K562 (cell line): Measurements from ENCODE around the gene BEST3. TPM values are rescaled to one million over a fixed set of nuclear protein-coding genes. Genes with fewer than 3 reads are reported as not detected.
A peak's percentile ranks its signal among the peaks of the same experiment; 100 is the strongest.

ENCODE experiments used
- ATAC-seq: fragments of 200-7000 bp; cut with Tn5 transposase; 3 replicates; pipeline ENCODE4 v1.9.1; 2020; ENCODE audit warnings: moderate library complexity
- BruUV-seq: library from RNA; stranded (reverse); fragments of 400-500 nt; replicated peaks from 2 replicates; lab custom pipeline; 2021; lab: Mats Ljungman, UMichigan
- CTCF ChIA-PET: fragments of 300-600 bp; formaldehyde crosslinking; extraction: SDS; loops from one replicate; lab custom pipeline; 2021; ENCODE audit warnings: low intra/inter-chr PET ratio; lab: Yijun Ruan, JAX
- POLR2A ChIA-PET: fragments of 300-600, 350-650 bp; sonication (Branson Sonifier 250); formaldehyde crosslinking; extraction: SDS; loops from one replicate; lab custom pipeline; 2021; ENCODE audit warnings: antibody characterized with exemption, inconsistent platforms; lab: Yijun Ruan, JAX
- DNase-seq, 4 experiments: peaks; one replicate each; pipeline versions ENCODE4 v3.0.0 to v3.0.0-alpha.2; 2011 to 2018; ENCODE audit warnings: low spot score in 3 of 4, mixed read lengths in 3 of 4; ENCODE audit errors: extremely low read depth in 1 of 4
- FAIRE-seq: peaks from 2 replicates; lab custom pipeline; 2011; peaks lifted over from hg19 to GRCh38; lab: Jason Lieb, UNC
- H2AFZ ChIP-seq: 2 replicates; pipeline ENCODE4 v1.6.0; 2011; ENCODE audit warnings: low read depth, low read length, control low read depth, inconsistent platforms
- H3K27ac ChIP-seq: fragments of 200-600 bp; 3 replicates; pipeline ENCODE4 v1.8.0; 2011; ENCODE audit warnings: low read depth, mild to moderate bottlenecking, control low read depth, inconsistent platforms, low read length, moderate library complexity, mixed read lengths; ENCODE audit errors: extremely low read depth
- H3K27me3 ChIP-seq, 2 experiments: fragments of 300-600 bp in 1 of 2; 2 replicates in 1 of 2; 3 replicates in 1 of 2; pipeline versions ENCODE4 v1.6.0 to v1.8.0; 2011; ENCODE audit warnings: inconsistent platforms in 2 of 2, low read length in 2 of 2, mild to moderate bottlenecking in 1 of 2, mixed read lengths in 1 of 2, moderate library complexity in 1 of 2; ENCODE audit not compliant: control insufficient read depth in 2 of 2, insufficient read depth in 2 of 2
- H3K36me3 ChIP-seq: fragments of 300-600 bp; 3 replicates; pipeline ENCODE4 v1.8.0; 2011; ENCODE audit warnings: mild to moderate bottlenecking, low read length, inconsistent platforms; ENCODE audit not compliant: control insufficient read depth, insufficient read depth
- H3K4me1 ChIP-seq, 2 experiments: fragments of 200-600 bp in 1 of 2; replicated peaks in 1 of 2; 2 replicates in 1 of 2; 3 replicates in 1 of 2; pipeline versions ENCODE4 v1.5.1 to v1.8.0; 2011; ENCODE audit warnings: inconsistent platforms in 2 of 2, low read length in 2 of 2, mild to moderate bottlenecking in 1 of 2, mixed read lengths in 1 of 2, moderate library complexity in 1 of 2; ENCODE audit not compliant: control insufficient read depth in 2 of 2, insufficient read depth in 2 of 2
- H3K4me2 ChIP-seq: 2 replicates; pipeline ENCODE4 v1.6.1; 2011; ENCODE audit warnings: low read length, control low read depth, inconsistent platforms, mixed read lengths; ENCODE audit not compliant: insufficient read depth
- H3K4me3 ChIP-seq: fragments of 200-600 bp; sonication (generic), shearing (Covaris generic); 2 replicates; pipeline ENCODE4 v1.5.1; 2016; ENCODE audit warnings: control low read depth, inconsistent platforms
- H3K79me2 ChIP-seq: fragments of 200-600 bp; 3 replicates; pipeline ENCODE4 v1.8.0; 2011; ENCODE audit warnings: low read length, inconsistent platforms; ENCODE audit not compliant: control insufficient read depth, insufficient read depth
- H3K9ac ChIP-seq, 2 experiments: 2 replicates each; pipeline versions ENCODE4 v1.6.0 to v1.6.1; 2011; ENCODE audit warnings: low read depth in 2 of 2, low read length in 2 of 2, control low read depth in 1 of 2, inconsistent platforms in 1 of 2, mild to moderate bottlenecking in 1 of 2, mixed read lengths in 1 of 2; ENCODE audit not compliant: insufficient read depth in 1 of 2
- H3K9me1 ChIP-seq: one replicate; pipeline ENCODE4 v1.6.0; 2011; ENCODE audit warnings: inconsistent platforms, mild to moderate bottlenecking, low read length, moderate library complexity; ENCODE audit not compliant: control insufficient read depth, insufficient read depth
- H3K9me3 ChIP-seq: replicated peaks from 2 replicates; pipeline ENCODE4 v1.5.1; 2011; ENCODE audit warnings: low read depth, low read length, inconsistent platforms; ENCODE audit not compliant: control insufficient read depth, insufficient read depth
- H4K20me1 ChIP-seq: replicated peaks from 2 replicates; pipeline ENCODE4 v1.6.1; 2011; ENCODE audit warnings: low read length, inconsistent platforms, mixed read lengths; ENCODE audit not compliant: control insufficient read depth, insufficient read depth
- BRCA1 ChIP-seq, 2 experiments: fragments of 450-650 bp in 1 of 2; sonication (generic) in 1 of 2; formaldehyde crosslinking in 1 of 2; IDR thresholded peaks; 2 replicates each; pipeline versions ENCODE4 v1.5.0 to v1.6.1; 2017 to 2020; ENCODE audit warnings: mild to moderate bottlenecking in 1 of 2, missing genetic modification reagents in 1 of 2
- C11orf30 ChIP-seq: fragments of 450-650 bp; IDR thresholded peaks from 2 replicates; pipeline ENCODE4 v1.6.1; 2016; ENCODE audit warnings: low read depth, mild to moderate bottlenecking
- EP400 ChIP-seq: fragments of 450-650 bp; IDR thresholded peaks from 2 replicates; pipeline ENCODE4 v1.6.1; 2017; ENCODE audit warnings: antibody characterized with exemption, mild to moderate bottlenecking, moderate library complexity
- FIP1L1 ChIP-seq: fragments of 200-400 bp; formaldehyde crosslinking; IDR thresholded peaks from 2 replicates; pipeline ENCODE4 v1.6.1; 2018; ENCODE audit warnings: mild to moderate bottlenecking, low read depth, low read length; ENCODE audit not compliant: poor library complexity, severe bottlenecking
- HNRNPK ChIP-seq: fragments of 200-400 bp; formaldehyde crosslinking; IDR thresholded peaks from one replicate; pipeline ENCODE4 v1.6.1; 2018; ENCODE audit warnings: mild to moderate bottlenecking, low read depth, low read length; ENCODE audit not compliant: poor library complexity, severe bottlenecking
- KHSRP ChIP-seq: fragments of 450-650 bp; IDR thresholded peaks from 2 replicates; pipeline ENCODE4 v1.6.1; 2017
- NBN ChIP-seq: fragments of 450-650 bp; IDR thresholded peaks from 2 replicates; pipeline ENCODE4 v1.6.1; 2016; ENCODE audit warnings: low read depth, mild to moderate bottlenecking
- NR1H2 ChIP-seq: sonication (generic); formaldehyde crosslinking; IDR thresholded peaks from 2 replicates; pipeline ENCODE4 v1.4.0; 2020; ENCODE audit warnings: mild to moderate bottlenecking, missing genetic modification reagents
- TAF9B ChIP-seq: fragments of 450-650 bp; IDR thresholded peaks from 2 replicates; pipeline ENCODE4 v1.6.1; 2018; ENCODE audit warnings: mild to moderate bottlenecking; ENCODE audit not compliant: partially characterized antibody
- WHSC1 ChIP-seq: IDR thresholded peaks from one replicate; pipeline ENCODE4 v1.6.1; 2012; ENCODE audit warnings: low read length, control low read depth, inconsistent platforms
- ZKSCAN1 ChIP-seq: fragments of 150-350 bp; IDR thresholded peaks from 2 replicates; pipeline ENCODE4 v1.6.1; 2016; ENCODE audit warnings: low read depth, low read length
- ZNF347 ChIP-seq: fragments of 450-650 bp; formaldehyde crosslinking; IDR thresholded peaks from 2 replicates; pipeline ENCODE4 v1.4.0; 2020; ENCODE audit warnings: low read depth, mild to moderate bottlenecking, moderate library complexity
- ZNF384 ChIP-seq: IDR thresholded peaks from 2 replicates; pipeline ENCODE4 v1.6.1; 2012; ENCODE audit warnings: low read depth, low read length, improper control_type of control experiment
- WGBS: fragments of 100-300 bp; shearing (Covaris generic); methylation state at CpG from one replicate; pipeline ENCODE4 v1.1.6; 2016; ENCODE audit warnings: low coverage, mixed read lengths; ENCODE audit not compliant: insufficient coverage; ENCODE audit errors: missing lambda C conversion rate; 5-methylcytosine and 5-hydroxymethylcytosine counted together
- in situ Hi-C: fragments of 300-500 bp; cut with MboI; formaldehyde crosslinking; loops from 4 replicates; pipeline ENCODE4 v1.15.0; 2018; ENCODE audit warnings: inconsistent platforms, mixed read lengths
- intact Hi-C: fragments of 100-400 bp; cut with micrococcal nuclease; formaldehyde crosslinking; loops from 2 replicates; pipeline ENCODE4 v1.14.2; 2022
- polyA plus RNA-seq, 8 experiments: library from polyadenylated mRNA; depleted of rRNA in 4 of 8; stranded (reverse) in 5 of 8; unstranded in 3 of 8; fragments of >200 nt; fragmentation: Nextera tagmentation in 2 of 8; fragmentation: Illumina TruSeq in 1 of 8; extraction: Ambion mirVana in 2 of 8; extraction: Trizol in 1 of 8; gene quantifications; 2 replicates each; pipeline versions ENCODE4 v1.2.1 to v1.2.3, GENCODE V29; 2011 to 2014; ENCODE audit warnings: inconsistent platforms in 1 of 8, missing spikeins in 1 of 8
- total RNA-seq, 7 experiments: library from RNA; depleted of rRNA in 6 of 7; stranded (reverse); fragments of >200 nt in 6 of 7; fragmentation: Illumina TruSeq in 2 of 7; extraction: Trizol in 2 of 7; gene quantifications; 2 replicates each; pipeline versions ENCODE4 v1.2.1 to v1.2.3, GENCODE V29; 2011 to 2021; ENCODE audit warnings: low replicate concordance in 1 of 7
- TF ChIP-seq, protein P1 (sequence below): fragments of 450-650 bp; conservative IDR thresholded peaks from 2 replicates; pipeline ENCODE4 v1.6.1; 2016; ENCODE audit warnings: missing genetic modification characterization, low read depth, mild to moderate bottlenecking, missing compliant biosample characterization, moderate library complexity
- TF ChIP-seq, protein P2 (sequence below): fragments of 450-650 bp; formaldehyde crosslinking; IDR thresholded peaks from 2 replicates; pipeline ENCODE4 v1.4.0; 2020; ENCODE audit warnings: mild to moderate bottlenecking, mixed read lengths

Gene BEST3
- total and polyA plus RNA-seq, 9 of the 15 experiments (the other 6 are each of a cell fraction or from before 2014, with no cell fraction given): 0.15 TPM; not detected in 8

DNA sequence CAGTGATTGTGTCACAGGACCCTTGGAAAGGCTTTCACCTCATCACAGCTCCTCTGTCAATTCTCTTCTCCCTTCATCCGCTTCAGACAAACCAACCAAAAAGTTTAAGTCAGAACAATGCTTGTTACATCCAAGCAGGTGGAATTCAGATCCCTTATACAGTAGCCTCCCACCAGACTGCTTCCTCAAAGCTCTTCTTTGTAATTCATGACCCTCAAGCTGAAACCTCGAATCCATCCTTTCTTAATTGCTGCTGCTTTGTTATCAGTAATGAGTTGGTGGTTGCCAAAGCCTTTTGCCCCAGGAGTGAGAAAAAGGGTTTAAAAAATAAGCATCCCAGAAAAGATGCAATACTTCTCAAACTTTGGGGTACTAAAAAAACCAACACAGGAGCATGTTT lies 9.5 kb downstream of the BEST3 start (continued):
- TF ChIP-seq, protein P1, sequence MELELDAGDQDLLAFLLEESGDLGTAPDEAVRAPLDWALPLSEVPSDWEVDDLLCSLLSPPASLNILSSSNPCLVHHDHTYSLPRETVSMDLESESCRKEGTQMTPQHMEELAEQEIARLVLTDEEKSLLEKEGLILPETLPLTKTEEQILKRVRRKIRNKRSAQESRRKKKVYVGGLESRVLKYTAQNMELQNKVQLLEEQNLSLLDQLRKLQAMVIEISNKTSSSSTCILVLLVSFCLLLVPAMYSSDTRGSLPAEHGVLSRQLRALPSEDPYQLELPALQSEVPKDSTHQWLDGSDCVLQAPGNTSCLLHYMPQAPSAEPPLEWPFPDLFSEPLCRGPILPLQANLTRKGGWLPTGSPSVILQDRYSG: no peak
- TF ChIP-seq ZNF384 (no peak), NR1H2 (no peak), HNRNPK (no peak)
- TF ChIP-seq, protein P2, sequence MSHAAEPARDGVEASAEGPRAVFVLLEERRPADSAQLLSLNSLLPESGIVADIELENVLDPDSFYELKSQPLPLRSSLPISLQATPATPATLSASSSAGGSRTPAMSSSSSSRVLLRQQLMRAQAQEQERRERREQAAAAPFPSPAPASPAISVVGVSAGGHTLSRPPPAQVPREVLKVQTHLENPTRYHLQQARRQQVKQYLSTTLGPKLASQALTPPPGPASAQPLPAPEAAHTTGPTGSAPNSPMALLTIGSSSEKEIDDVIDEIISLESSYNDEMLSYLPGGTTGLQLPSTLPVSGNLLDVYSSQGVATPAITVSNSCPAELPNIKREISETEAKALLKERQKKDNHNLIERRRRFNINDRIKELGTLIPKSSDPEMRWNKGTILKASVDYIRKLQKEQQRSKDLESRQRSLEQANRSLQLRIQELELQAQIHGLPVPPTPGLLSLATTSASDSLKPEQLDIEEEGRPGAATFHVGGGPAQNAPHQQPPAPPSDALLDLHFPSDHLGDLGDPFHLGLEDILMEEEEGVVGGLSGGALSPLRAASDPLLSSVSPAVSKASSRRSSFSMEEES: no peak

DNA sequence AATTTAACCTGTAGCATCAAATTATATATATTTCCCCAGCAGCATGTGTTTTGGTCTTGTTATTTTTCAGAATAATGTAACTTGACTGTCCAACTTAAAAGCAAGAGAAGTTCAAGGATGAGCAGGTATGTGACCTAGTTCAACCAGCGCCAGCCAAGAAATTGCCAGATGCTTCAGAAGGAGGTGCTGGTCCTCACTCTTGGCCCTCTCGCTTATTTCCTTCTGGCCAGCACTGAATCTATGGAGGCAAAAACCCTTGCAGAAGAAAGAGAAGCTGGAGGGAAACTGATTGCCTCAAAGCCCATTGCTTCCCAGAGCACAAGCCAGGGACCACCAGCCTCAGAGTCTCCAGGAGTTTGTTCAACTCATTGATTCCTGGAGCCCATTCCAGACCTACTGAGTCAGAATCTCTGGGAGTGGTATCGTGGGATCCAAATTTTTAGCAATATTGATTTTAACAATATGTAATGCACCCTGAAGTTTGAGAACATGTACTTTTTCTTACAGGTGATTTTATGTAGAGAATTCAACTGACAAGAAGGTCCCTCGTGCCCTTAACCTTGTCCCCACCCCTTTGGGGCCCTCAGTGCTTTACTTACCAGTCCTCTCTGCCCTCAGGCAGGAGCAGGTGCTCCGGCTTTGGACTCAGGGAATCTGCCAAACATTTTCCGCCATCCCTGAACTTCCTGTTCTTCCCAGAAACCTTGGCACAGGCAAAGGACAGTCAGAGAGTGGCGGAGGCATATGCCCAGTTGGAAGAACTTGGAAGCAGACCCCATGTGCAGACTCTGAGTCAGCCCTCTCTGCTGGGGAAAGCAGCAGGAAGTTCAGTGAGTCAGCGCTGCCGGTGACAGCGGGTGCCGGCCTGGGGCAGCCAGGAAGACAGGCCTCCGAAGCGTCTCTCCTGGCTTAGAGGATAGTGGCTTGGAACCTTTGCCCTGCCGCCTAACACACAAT lies 10.4 kb downstream of the BEST3 start:
- Histone ChIP-seq H3K36me3 (no peaks in the 10 kb centered on the region), H3K79me2 (no peaks in the 10 kb centered on the region), H3K9me3 (no peaks in the 10 kb centered on the region), H3K4me1 (peaks cover 5 to 7% of the 10 kb centered on the region in 2 experiments; a peak in 3 of 5 replicates), H3K9ac (peak overlapping the region; percentile 10 to 66), H3K27ac (no peak overlapping the region), H3K4me3 (no peak overlapping the region), H3K27me3 (peaks cover 4 to 7% of the 10 kb centered on the region in 2 experiments; a peak in 2 of 5 replicates), H2AFZ (peak overlapping the region; percentile 91), H4K20me1 (no peaks in the 10 kb centered on the region), H3K9me1 (no peaks in the 10 kb centered on the region), H3K4me2 (0 out of 2 replicates have a peak overlapping the region, but pooled peaks have one; percentile 43)
- in situ Hi-C loops (no loop called here), intact Hi-C loops (no loop called here)
- peak; percentile 75 for FAIRE-seq
- ATAC-seq: peak; percentile 95
- ChIA-PET CTCF (no interaction called here), POLR2A (no interaction called here)
- WGBS: 30% methylated on average over 14 of the region's 14 CpGs
- no TSS peak for BruUV-seq
- DNase-seq: peak; percentile 24 to 76 (median 48)
- TF ChIP-seq WHSC1 (no peak), KHSRP (no peak), BRCA1 (IDR thresholded peaks at IDR 0.05) (no peak), BRCA1 (CRISPR knock-in tag; IDR thresholded peaks at IDR 0.05) (no peak), EP400 (no peak), NBN (no peak), ZKSCAN1 (no peak), C11orf30 (peak; percentile 47), ZNF347 (CRISPR knock-in tag) (no peak), FIP1L1 (no peak), TAF9B (no peak)
